PFSK-1 (cell line): ENCODE measurements around the gene ZC3H10.

Experiments
- POLR2AphosphoS5 ChIP-seq: IDR thresholded peaks from 2 replicates; pipeline ENCODE4 v1.6.1; 2012; ENCODE audit warnings: low read depth, mild to moderate bottlenecking, control low read depth, low read length, moderate library complexity
- TAF1 ChIP-seq: IDR thresholded peaks from 2 replicates; pipeline ENCODE4 v1.6.1; 2012; ENCODE audit warnings: low read length, control low read depth, borderline replicate concordance; ENCODE audit not compliant: insufficient read depth

GRCh38 chr12:56159482-56160192 lies 41.6 kb downstream of the ZC3H10 start:
- peak; percentile 7; the same call in 1 of the 2 replicates for TF ChIP-seq POLR2AphosphoS5
- TF ChIP-seq TAF1, result no peak
